ENCODE measurements around the gene IGFL3.
"Not testable (repeated sequence)": the region's sequence is repeated elsewhere in the genome, so short reads cannot be mapped to it uniquely, and the experiment has no call there.

IGFL3 gene

GRCh38 chr19:46125447-46125846 lies 959 bp upstream of the IGFL3 start:
- no peak for DNase-seq (ENCODE audit: low spot score)

GRCh38 chr19:46118136-46118535 lies 6.4 kb downstream of the IGFL3 start:
- no peak for DNase-seq (ENCODE audit: low spot score)

- no peak for DNase-seq (ENCODE audit: low spot score)
These were observed 8.4 kb downstream of the IGFL3 start for GRCh38 chr19:46116121-46116520.

GRCh38 chr19:46115396-46116106 lies 8.9 kb downstream of the IGFL3 start:
- DNase-seq (ENCODE audit: low spot score) = no peak

GRCh38 chr19:46113726-46114125 lies 10.8 kb downstream of the IGFL3 start:
- no peak for DNase-seq (ENCODE audit: low spot score)

GRCh38 chr19:46112527-46112926 lies 12.0 kb downstream of the IGFL3 start:
- no peak for DNase-seq (ENCODE audit: low spot score)

- no peak for DNase-seq (ENCODE audit: low spot score)
These were observed 13.1 kb downstream of the IGFL3 start for GRCh38 chr19:46111376-46111775.

GRCh38 chr19:46109876-46110275 lies 14.6 kb downstream of the IGFL3 start:
- no peak for DNase-seq (ENCODE audit: low spot score)

- no peak for DNase-seq (ENCODE audit: low spot score)
These were observed 17.1 kb downstream of the IGFL3 start for GRCh38 chr19:46107371-46107770.

- DNase-seq (ENCODE audit: low spot score) = not testable (repeated sequence)
These were observed 22.2 kb downstream of the IGFL3 start for GRCh38 chr19:46102333-46102732.

GRCh38 chr19:46101293-46101692 lies 23.2 kb downstream of the IGFL3 start:
- no peak for DNase-seq (ENCODE audit: low spot score)

GRCh38 chr19:46100344-46100743 lies 24.1 kb downstream of the IGFL3 start:
- no peak for DNase-seq (ENCODE audit: low spot score)

GRCh38 chr19:46090444-46090843 lies 34.0 kb downstream of the IGFL3 start:
- DNase-seq (ENCODE audit: low spot score) = no peak

- no peak for DNase-seq (ENCODE audit: low spot score)
These were observed 35.1 kb downstream of the IGFL3 start for GRCh38 chr19:46089432-46089831.

- DNase-seq (ENCODE audit: low spot score) = no peak
These were observed 36.4 kb downstream of the IGFL3 start for GRCh38 chr19:46088101-46088500.

GRCh38 chr19:46085888-46086287 lies 38.6 kb downstream of the IGFL3 start:
- DNase-seq (ENCODE audit: low spot score) = no peak

- no peak for DNase-seq (ENCODE audit: low spot score)
These were observed 41.8 kb downstream of the IGFL3 start for GRCh38 chr19:46082728-46083050.

- peak; percentile 2 for DNase-seq (ENCODE audit: low spot score)
These were observed 42.4 kb downstream of the IGFL3 start for GRCh38 chr19:46081928-46082727.

- DNase-seq (ENCODE audit: low spot score) = no peak
These were observed 43.9 kb downstream of the IGFL3 start for GRCh38 chr19:46080561-46080960.

- no peak for DNase-seq (ENCODE audit: low spot score)
These were observed 44.9 kb downstream of the IGFL3 start for GRCh38 chr19:46079576-46079975.

- not testable (repeated sequence) for DNase-seq (ENCODE audit: low spot score)
These were observed 45.7 kb downstream of the IGFL3 start for GRCh38 chr19:46078573-46079332.

- DNase-seq (ENCODE audit: low spot score) = no peak
These were observed 46.7 kb downstream of the IGFL3 start for GRCh38 chr19:46077815-46078167.

All from SK-N-DZ (cell line).